ENCODE measurements around the gene TRIM5. TPM values are rescaled to one million over a fixed set of nuclear protein-coding genes. Genes with fewer than 3 reads are reported as not detected.
"Not testable (repeated sequence)": the region's sequence is repeated elsewhere in the genome, so short reads cannot be mapped to it uniquely, and the experiment has no call there.

The TRIM5 gene
- total RNA-seq, 4 donors from 2014 or later: 16.9 to 38.7 (median 26.1) TPM

- Histone ChIP-seq H3K9me3 (peaks cover 0 to 6% (median 0%) of the 10 kb centered on the region in 4 donors), H3K4me1 (no peaks in the 10 kb centered on the region), H3K27me3 (no peaks in the 10 kb centered on the region), H3K27ac (no peak overlapping the region), H3K36me3 (peaks cover 0 to 5% (median 0%) of the 10 kb centered on the region in 3 donors), H3K4me3 (no peak overlapping the region)
- DNase-seq (ENCODE audit: low spot score in 2 of 2): no peak
- TF ChIP-seq CTCF (IDR thresholded peaks at IDR 0.05) (no peak), EP300 (IDR thresholded peaks at IDR 0.05) (no peak), POLR2A (IDR thresholded peaks at IDR 0.05) (no peak)
- 92 to 94% methylated on average over 3 of the region's 3 CpGs for WGBS, 2 donors
Observed at GRCh38 chr11:5719703-5720495, 35.0 kb upstream of the TRIM5 start.

- peaks cover 0 to 12% (median 0%) of the 10 kb centered on the region in 3 donors for H3K36me3 ChIP-seq
- WGBS, 2 donors: 93 to 95% methylated on average over 1 of the region's 1 CpG
- not testable (repeated sequence) for H3K9me3 ChIP-seq; H3K4me3 ChIP-seq; DNase-seq (ENCODE audit: low spot score in 2 of 2); H3K27ac ChIP-seq; H3K27me3 ChIP-seq; H3K4me1 ChIP-seq
Observed at GRCh38 chr11:5716518-5716917, 31.6 kb upstream of the TRIM5 start.

- WGBS, 2 donors: 66 to 73% methylated on average over 5 of the region's 5 CpGs
Observed at GRCh38 chr11:5713695-5714094, 28.8 kb upstream of the TRIM5 start.

GRCh38 chr11:5712507-5712906, 27.6 kb upstream of the TRIM5 start:
- Histone ChIP-seq H3K27ac (no peak overlapping the region), H3K4me3 (no peak overlapping the region), H3K9me3 (peaks cover 0 to 6% (median 0%) of the 10 kb centered on the region in 4 donors), H3K27me3 (no peaks in the 10 kb centered on the region), H3K4me1 (no peaks in the 10 kb centered on the region), H3K36me3 (peaks cover 0 to 39% (median 0%) of the 10 kb centered on the region in 3 donors)
- 74 to 79% methylated on average over 1 of the region's 1 CpG for WGBS, 2 donors
- DNase-seq (ENCODE audit: low spot score in 2 of 2): no peak
- TF ChIP-seq EP300 (IDR thresholded peaks at IDR 0.05) (no peak), POLR2A (IDR thresholded peaks at IDR 0.05) (no peak), CTCF (IDR thresholded peaks at IDR 0.05) (peak in 2 of 5 experiments; percentile 7 to 31)

More at GRCh38 chr11:5713695-5714094, 28.8 kb upstream of the TRIM5 start:
- no peak overlapping the region for H3K4me3 ChIP-seq
- H3K4me1 ChIP-seq: no peaks in the 10 kb centered on the region
- TF ChIP-seq CTCF (IDR thresholded peaks at IDR 0.05) (no peak), POLR2A (IDR thresholded peaks at IDR 0.05) (no peak), EP300 (IDR thresholded peaks at IDR 0.05) (no peak)
- no peak for DNase-seq (ENCODE audit: low spot score in 2 of 2)
- H3K9me3 ChIP-seq: peaks cover 0 to 6% (median 0%) of the 10 kb centered on the region in 4 donors
- no peak overlapping the region for H3K27ac ChIP-seq
- peaks cover 0 to 27% (median 0%) of the 10 kb centered on the region in 3 donors for H3K36me3 ChIP-seq
- H3K27me3 ChIP-seq: no peaks in the 10 kb centered on the region

GRCh38 chr11:5705688-5706087, 20.8 kb upstream of the TRIM5 start:
- TF ChIP-seq EP300 (IDR thresholded peaks at IDR 0.05) (no peak), CTCF (IDR thresholded peaks at IDR 0.05) (no peak), POLR2A (IDR thresholded peaks at IDR 0.05) (no peak)
- Histone ChIP-seq H3K9me3 (no peaks in the 10 kb centered on the region), H3K4me1 (no peaks in the 10 kb centered on the region), H3K36me3 (peaks cover 0 to 81% (median 3%) of the 10 kb centered on the region in 3 donors), H3K27ac (no peak overlapping the region), H3K27me3 (no peaks in the 10 kb centered on the region), H3K4me3 (no peak overlapping the region)
- DNase-seq (ENCODE audit: low spot score in 2 of 2): no peak
- WGBS, 2 donors: 94 to 96% methylated on average over 4 of the region's 4 CpGs

Data from tibial nerve (tissue), 4 donors.